DMS153 treated with DMSO at 0.1 percent for 48 hours (cell line): ENCODE results near the gene SFMBT2.
"Not testable (repeated sequence)": the region's sequence is repeated elsewhere in the genome, so short reads cannot be mapped to it uniquely, and the experiment has no call there.

Experiments
- DNase-seq: peaks from one replicate; lab custom pipeline; 2025; ENCODE audit not compliant: unreplicated experiment; lab: John Stamatoyannopoulos, UW

SFMBT2 gene

DNA sequence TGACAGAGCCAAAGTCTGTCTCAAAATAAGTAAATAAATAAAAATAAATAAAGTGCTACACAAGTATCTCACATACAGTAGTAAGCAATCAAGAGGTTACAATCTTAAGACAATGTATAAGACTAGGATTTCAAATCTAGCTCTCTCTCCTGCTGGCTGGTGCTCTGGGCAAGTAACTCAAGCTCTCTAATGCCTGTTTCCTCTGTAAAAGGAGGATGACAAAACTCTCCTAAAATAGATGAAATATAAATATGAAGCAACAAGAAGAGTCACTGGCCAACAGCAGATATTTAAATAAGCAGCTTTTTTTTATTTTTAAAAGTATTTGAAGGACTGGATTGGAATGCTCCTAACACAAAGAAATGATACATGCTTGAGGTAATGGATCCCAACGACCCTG lies 7.2 kb downstream of the SFMBT2 start:
- no peak for DNase-seq

DNA sequence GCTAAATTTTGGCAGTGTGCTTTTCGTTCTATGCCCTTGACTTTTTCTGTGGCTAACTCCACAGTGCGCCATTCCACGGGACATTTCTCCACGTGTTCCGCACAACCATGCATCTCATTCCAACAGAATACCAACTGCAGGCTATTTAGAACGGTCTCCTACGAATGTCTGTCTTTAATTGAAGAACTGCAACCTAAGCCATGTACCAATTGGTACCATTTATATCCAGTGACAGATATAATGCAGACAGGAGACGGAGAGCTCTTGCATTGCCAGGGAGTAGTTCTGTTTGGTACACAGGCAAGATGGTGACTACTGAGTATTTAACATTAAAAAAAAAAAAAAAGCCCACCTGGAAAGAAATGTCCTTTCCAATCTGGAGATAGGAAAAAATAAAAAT lies 9.1 kb downstream of the SFMBT2 start:
- DNase-seq: no peak

DNA sequence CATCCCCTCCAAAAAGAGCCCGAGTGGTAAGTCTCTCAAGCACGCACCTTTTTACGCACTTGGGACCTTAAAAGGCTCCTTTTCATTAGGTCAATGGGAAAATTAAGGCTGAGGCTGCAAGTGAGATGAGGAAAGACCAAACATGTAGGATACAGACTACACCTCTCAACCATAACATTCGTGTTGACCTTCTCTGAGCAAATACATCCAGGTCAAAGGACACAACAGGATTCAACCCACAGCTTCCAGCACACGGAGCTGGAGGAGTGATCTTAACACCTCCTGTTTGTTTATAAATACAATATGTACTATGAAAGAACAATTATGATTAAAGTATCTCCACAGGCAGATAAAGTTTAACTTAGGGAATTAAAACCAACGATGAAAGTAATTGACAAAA lies 9.7 kb downstream of the SFMBT2 start:
- DNase-seq: no peak

GRCh38 chr10:7400068-7400715 lies 10.6 kb downstream of the SFMBT2 start:
- no peak for DNase-seq

DNA sequence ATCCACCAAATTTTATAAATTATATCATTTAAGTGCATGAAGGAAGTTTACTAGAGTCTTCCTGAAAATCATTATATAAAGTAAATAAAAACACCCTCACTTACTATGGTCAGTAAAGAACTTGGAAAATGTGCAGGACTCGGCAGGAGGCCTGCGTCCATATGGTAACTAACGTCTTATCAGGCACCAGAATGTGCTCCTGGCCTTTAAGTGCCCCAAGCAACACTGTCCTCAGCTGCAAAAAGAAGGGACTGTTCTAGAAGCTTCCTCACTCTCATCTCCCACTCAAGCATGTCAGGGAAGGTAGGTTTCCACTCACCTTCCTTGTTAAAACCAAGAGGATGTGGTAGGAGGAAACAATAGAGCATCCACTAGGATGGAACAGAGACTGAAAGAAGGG lies 11.3 kb downstream of the SFMBT2 start:
- DNase-seq: no peak

- DNase-seq: no peak
These were observed 13.5 kb downstream of the SFMBT2 start for GRCh38 chr10:7397049-7398035.

DNA sequence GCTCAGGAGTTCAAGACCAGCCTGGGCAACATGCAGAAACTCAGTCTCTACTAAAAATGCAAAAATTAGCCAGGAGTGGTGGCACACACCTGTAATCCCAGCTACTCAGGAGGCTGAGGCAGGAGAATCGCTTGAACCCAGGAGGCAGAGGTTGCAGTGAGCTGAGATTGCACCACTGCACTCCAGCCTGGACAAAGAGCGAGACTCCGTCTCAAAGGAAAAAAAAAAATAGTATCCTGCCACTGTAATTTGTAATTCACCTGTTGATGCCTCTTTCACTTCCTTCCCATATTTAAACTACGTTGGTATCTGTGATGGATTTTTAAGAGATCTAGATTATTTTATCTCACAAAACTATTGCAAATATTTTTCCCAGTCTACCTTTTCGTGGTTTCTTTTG lies 18.5 kb downstream of the SFMBT2 start:
- not testable (repeated sequence) for DNase-seq

GRCh38 chr10:7391748-7392147 lies 19.1 kb downstream of the SFMBT2 start:
- DNase-seq: no peak

- not testable (repeated sequence) for DNase-seq
These were observed 20.1 kb downstream of the SFMBT2 start for GRCh38 chr10:7390689-7391110.

- DNase-seq: no peak
These were observed 21.0 kb downstream of the SFMBT2 start for GRCh38 chr10:7389844-7390243.

DNA sequence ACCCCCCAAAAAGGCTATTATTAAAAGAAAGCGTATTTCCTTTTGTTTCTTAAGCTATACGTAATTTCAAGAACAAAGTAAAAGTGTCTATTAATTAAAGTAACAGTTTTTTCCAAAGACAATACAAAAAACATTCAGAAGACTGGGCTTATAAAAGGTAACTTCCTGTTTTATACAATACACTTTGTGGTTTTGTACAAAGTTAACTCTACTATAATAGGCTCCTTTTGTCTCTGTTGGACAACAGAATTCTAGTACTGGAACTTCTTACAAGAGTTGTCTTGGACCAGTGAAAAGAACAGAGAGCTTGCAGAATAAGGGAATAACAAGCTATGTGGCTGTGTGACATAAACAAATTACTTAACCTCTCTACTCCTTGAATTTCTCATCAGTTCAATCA lies 21.5 kb downstream of the SFMBT2 start:
- DNase-seq: no peak

- no peak for DNase-seq
These were observed 22.2 kb downstream of the SFMBT2 start for GRCh38 chr10:7388602-7389001.

- DNase-seq: not testable (repeated sequence)
These were observed 22.7 kb downstream of the SFMBT2 start for GRCh38 chr10:7388149-7388548.

- DNase-seq: no peak
These were observed 25.7 kb downstream of the SFMBT2 start for GRCh38 chr10:7385114-7385513.

GRCh38 chr10:7383442-7383841 lies 27.4 kb downstream of the SFMBT2 start:
- DNase-seq: no peak

DNA sequence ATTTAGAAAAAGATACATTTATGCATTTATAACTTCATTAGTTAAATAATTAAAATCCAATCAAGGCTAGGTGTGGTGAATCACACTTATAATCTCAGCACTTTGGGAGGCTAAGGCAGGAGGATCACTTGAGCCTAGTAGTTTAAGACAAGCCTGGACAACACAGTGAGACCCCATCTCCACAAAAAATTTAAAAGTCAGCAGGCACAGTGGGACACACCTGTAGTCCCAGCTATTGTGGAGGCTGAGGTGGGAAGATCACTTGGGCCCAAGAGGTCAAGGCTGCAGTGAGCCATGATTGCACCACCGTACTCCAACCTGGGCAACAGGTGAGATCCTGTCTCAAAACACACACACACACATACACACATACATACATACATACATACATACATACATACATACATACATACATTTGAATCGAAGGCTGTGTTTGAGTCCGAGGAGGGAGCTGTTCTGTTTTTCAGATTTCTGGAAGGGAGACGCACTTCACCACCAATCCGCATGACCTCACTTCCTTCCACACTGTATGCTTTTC lies 30.1 kb downstream of the SFMBT2 start:
- no peak for DNase-seq

DNA sequence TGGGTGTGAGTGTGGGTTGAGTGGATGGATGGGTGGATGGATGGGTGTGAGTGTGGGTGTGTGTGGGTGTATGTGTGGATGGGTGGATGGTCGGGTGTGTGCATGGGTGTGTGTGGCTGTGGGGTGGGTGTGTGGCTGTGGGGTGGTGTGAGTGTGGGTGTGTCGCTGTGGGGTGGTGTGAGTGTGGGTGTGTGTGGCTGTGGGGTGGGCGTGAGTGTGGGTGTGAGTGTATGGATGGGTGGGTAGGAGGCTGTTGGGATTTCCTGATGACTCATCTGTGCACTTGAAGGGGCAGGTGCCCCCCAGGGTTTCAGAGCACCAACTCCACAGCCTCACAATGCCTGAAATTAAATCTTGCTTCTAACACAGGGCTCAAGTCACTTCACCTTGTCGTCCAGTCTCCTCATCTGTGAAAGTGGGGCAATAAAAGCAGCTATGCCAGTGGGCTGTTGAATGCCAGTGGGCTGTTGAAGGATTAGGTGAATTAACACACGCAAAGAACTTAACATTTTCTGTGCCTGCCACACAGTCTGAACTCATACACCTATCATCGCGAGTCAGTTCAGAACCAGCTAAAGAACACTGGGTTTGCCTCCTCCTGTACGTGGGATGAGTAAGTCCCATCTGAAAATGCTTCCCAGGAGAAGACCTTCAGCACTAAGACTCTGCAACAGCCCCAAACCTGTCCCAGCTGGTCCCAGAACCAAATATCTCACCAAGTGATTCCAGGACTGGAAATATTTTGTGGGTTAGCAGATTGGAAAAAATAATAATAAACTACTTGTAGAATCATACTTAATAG lies 32.0 kb downstream of the SFMBT2 start:
- no peak for DNase-seq

- no peak for DNase-seq
These were observed 33.1 kb downstream of the SFMBT2 start for GRCh38 chr10:7377614-7378248.

- DNase-seq: no peak
These were observed 36.0 kb downstream of the SFMBT2 start for GRCh38 chr10:7374795-7375194.

DNA sequence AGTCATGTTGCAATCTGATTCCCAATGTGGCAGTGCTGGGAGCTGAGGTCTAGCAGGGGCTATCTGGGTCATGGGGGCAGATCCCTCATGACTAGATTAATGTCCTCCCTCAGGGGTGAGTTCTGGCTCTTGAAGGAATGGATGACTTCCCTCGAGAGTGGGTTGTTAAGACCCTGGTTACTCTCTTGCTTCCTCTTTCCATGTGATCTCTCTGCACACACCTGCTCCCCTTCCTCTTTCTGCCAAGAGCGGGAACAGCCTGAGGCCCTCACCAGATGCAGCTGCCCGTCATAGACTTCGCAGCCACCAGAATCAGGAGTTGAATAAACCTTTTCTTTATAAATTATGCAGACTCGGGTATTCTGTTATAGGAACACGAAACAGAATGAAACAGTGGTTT lies 37.8 kb downstream of the SFMBT2 start:
- no peak for DNase-seq

GRCh38 chr10:7372504-7372903 lies 38.3 kb downstream of the SFMBT2 start:
- DNase-seq: no peak
